SU-DHL-6 (cell line): ENCODE results near the gene FUOM.

ENCODE experiments used
- EZH2phosphoT487 ChIP-seq: fragments of 200-600 bp; sonication (generic), shearing (Covaris generic); conservative IDR thresholded peaks from 2 replicates; pipeline ENCODE4 v1.6.1; 2018; ENCODE audit warnings: mild to moderate bottlenecking, antibody characterized with exemption, low read length, moderate library complexity, mixed read lengths
- TF ChIP-seq, protein P1 (sequence below): fragments of 200-600 bp; sonication (generic); IDR thresholded peaks from one replicate; pipeline ENCODE4 v1.5.1; 2017; ENCODE audit warnings: antibody characterized with exemption, mild to moderate bottlenecking, low read length, moderate library complexity; ENCODE audit not compliant: insufficient read depth, poor library complexity, severe bottlenecking

DNA sequence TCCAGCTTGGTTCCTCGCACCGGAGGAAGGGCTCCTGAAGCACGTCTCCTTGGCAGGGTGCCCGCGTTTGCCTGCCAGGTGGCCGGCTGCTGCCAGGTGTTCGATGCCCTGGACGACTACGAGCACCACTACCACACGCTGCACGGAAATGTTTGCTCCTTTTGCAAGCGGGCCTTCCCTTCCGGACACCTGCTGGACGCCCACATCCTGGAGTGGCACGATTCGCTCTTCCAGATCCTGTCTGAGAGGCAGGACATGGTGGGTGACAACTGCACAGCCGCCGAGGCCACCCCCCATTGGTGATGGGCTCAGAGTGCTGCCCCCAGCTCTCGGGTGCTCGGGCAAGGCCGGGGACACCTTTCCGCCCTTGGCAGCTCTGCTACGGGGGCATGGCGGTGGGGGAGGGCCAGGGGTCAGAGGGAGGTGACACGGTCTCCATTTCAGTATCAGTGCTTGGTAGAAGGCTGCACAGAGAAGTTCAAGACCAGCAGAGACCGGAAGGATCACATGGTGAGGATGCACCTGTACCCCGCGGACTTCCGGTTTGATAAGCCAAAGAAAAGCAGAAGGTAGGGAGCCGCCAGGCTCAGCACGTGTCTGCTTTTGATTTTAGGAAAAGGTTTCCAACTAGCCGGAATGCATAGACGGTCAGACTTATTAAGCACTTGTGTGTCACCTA, 48.0 kb downstream of the FUOM start:
- TF ChIP-seq, protein P1, sequence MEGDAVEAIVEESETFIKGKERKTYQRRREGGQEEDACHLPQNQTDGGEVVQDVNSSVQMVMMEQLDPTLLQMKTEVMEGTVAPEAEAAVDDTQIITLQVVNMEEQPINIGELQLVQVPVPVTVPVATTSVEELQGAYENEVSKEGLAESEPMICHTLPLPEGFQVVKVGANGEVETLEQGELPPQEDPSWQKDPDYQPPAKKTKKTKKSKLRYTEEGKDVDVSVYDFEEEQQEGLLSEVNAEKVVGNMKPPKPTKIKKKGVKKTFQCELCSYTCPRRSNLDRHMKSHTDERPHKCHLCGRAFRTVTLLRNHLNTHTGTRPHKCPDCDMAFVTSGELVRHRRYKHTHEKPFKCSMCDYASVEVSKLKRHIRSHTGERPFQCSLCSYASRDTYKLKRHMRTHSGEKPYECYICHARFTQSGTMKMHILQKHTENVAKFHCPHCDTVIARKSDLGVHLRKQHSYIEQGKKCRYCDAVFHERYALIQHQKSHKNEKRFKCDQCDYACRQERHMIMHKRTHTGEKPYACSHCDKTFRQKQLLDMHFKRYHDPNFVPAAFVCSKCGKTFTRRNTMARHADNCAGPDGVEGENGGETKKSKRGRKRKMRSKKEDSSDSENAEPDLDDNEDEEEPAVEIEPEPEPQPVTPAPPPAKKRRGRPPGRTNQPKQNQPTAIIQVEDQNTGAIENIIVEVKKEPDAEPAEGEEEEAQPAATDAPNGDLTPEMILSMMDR = no peak
- TF ChIP-seq EZH2phosphoT487 = no peak
